Measurements from ENCODE around the gene TLCD4.

The TLCD4 gene

GRCh38 chr1:95071539-95071938 is 45.6 kb upstream of the TLCD4 start:
- no peak for TF ChIP-seq CTCF (IDR thresholded peaks at IDR 0.05; ENCODE audit: poor library complexity, severe bottlenecking)
- Histone ChIP-seq H3K36me3 (ENCODE audit: low read depth) (no peaks in the 10 kb centered on the region), H3K9me3 (ENCODE audit: severe bottlenecking) (no peaks in the 10 kb centered on the region), H3K27me3 (ENCODE audit: insufficient read depth, poor library complexity, severe bottlenecking) (no peaks in the 10 kb centered on the region), H3K27ac (ENCODE audit: poor library complexity, severe bottlenecking) (no peak overlapping the region), H3K4me3 (ENCODE audit: severe bottlenecking) (no peak overlapping the region), H3K4me1 (ENCODE audit: insufficient read depth, poor library complexity, severe bottlenecking) (no peaks in the 10 kb centered on the region)
- DNase-seq (ENCODE audit: low spot score) (no peak), ATAC-seq (ENCODE audit: low read depth) (no peak)

- H3K27ac ChIP-seq (ENCODE audit: poor library complexity, severe bottlenecking) = peak overlapping the region; percentile 55
- ATAC-seq (ENCODE audit: low read depth) = no peak
Measured at GRCh38 chr1:95072117-95072516, 45.0 kb upstream of the TLCD4 start.

GRCh38 chr1:95072532-95073419 is 44.4 kb upstream of the TLCD4 start, which contains the start of gene ALG14:
Gene ALG14 (minus strand): TSS chr1:95072951. CDS start chr1:95072898, 53 bp downstream.
- DNase-seq (ENCODE audit: low spot score) = peak; percentile 94
- peak; percentile 99 for ATAC-seq (ENCODE audit: low read depth)
- H3K27ac ChIP-seq (ENCODE audit: poor library complexity, severe bottlenecking) = peak within 1 kb of the TSS; percentile 55
- H3K9me3 ChIP-seq (ENCODE audit: severe bottlenecking) = no peaks in the 10 kb centered on the region
- H3K4me3 ChIP-seq (ENCODE audit: severe bottlenecking) = peak within 1 kb of the TSS; percentile 73
- no peak for TF ChIP-seq CTCF (IDR thresholded peaks at IDR 0.05; ENCODE audit: poor library complexity, severe bottlenecking)
- no peaks in the 10 kb centered on the region for H3K27me3 ChIP-seq (ENCODE audit: insufficient read depth, poor library complexity, severe bottlenecking)
- H3K36me3 ChIP-seq (ENCODE audit: low read depth) = no peaks in the 10 kb centered on the region
- H3K4me1 ChIP-seq (ENCODE audit: insufficient read depth, poor library complexity, severe bottlenecking) = no peaks in the 10 kb centered on the region

More at GRCh38 chr1:95072117-95072516, 45.0 kb upstream of the TLCD4 start:
- H3K9me3 ChIP-seq (ENCODE audit: severe bottlenecking) = no peaks in the 10 kb centered on the region
- no peak for DNase-seq (ENCODE audit: low spot score)
- no peaks in the 10 kb centered on the region for H3K36me3 ChIP-seq (ENCODE audit: low read depth)
- no peaks in the 10 kb centered on the region for H3K27me3 ChIP-seq (ENCODE audit: insufficient read depth, poor library complexity, severe bottlenecking)
- H3K4me1 ChIP-seq (ENCODE audit: insufficient read depth, poor library complexity, severe bottlenecking) = no peaks in the 10 kb centered on the region
- peak overlapping the region; percentile 73 for H3K4me3 ChIP-seq (ENCODE audit: severe bottlenecking)
- TF ChIP-seq CTCF (IDR thresholded peaks at IDR 0.05; ENCODE audit: poor library complexity, severe bottlenecking) = no peak

GRCh38 chr1:95073446-95073845 is 43.7 kb upstream of the TLCD4 start:
- ATAC-seq (ENCODE audit: low read depth) (no peak), DNase-seq (ENCODE audit: low spot score) (no peak)
- TF ChIP-seq CTCF (IDR thresholded peaks at IDR 0.05; ENCODE audit: poor library complexity, severe bottlenecking) = no peak
- no peaks in the 10 kb centered on the region for H3K27me3 ChIP-seq (ENCODE audit: insufficient read depth, poor library complexity, severe bottlenecking)
- H3K9me3 ChIP-seq (ENCODE audit: severe bottlenecking) = no peaks in the 10 kb centered on the region
- H3K4me1 ChIP-seq (ENCODE audit: insufficient read depth, poor library complexity, severe bottlenecking) = no peaks in the 10 kb centered on the region
- peak overlapping the region; percentile 73 for H3K4me3 ChIP-seq (ENCODE audit: severe bottlenecking)
- H3K36me3 ChIP-seq (ENCODE audit: low read depth) = no peaks in the 10 kb centered on the region
- peak overlapping the region; percentile 55 for H3K27ac ChIP-seq (ENCODE audit: poor library complexity, severe bottlenecking)

- H3K4me3 ChIP-seq (ENCODE audit: severe bottlenecking) = no peak overlapping the region
- DNase-seq (ENCODE audit: low spot score) (no peak), ATAC-seq (ENCODE audit: low read depth) (no peak)
- H3K9me3 ChIP-seq (ENCODE audit: severe bottlenecking) = no peaks in the 10 kb centered on the region
- no peak overlapping the region for H3K27ac ChIP-seq (ENCODE audit: poor library complexity, severe bottlenecking)
- TF ChIP-seq CTCF (IDR thresholded peaks at IDR 0.05; ENCODE audit: poor library complexity, severe bottlenecking) = no peak
- no peaks in the 10 kb centered on the region for H3K4me1 ChIP-seq (ENCODE audit: insufficient read depth, poor library complexity, severe bottlenecking)
- H3K27me3 ChIP-seq (ENCODE audit: insufficient read depth, poor library complexity, severe bottlenecking) = no peaks in the 10 kb centered on the region
- no peaks in the 10 kb centered on the region for H3K36me3 ChIP-seq (ENCODE audit: low read depth)
Measured at GRCh38 chr1:95076034-95076433, 41.1 kb upstream of the TLCD4 start.
